Measurements from ENCODE around the gene SLC10A6. TPM values are rescaled to one million over a fixed set of nuclear protein-coding genes. Genes with fewer than 3 reads are reported as not detected.

SLC10A6 gene
- total and polyA plus RNA-seq, 10 of the 15 experiments (the other 5 are each of a cell fraction or from before 2014, with no cell fraction given) = 0.05 TPM; not detected in 9

GRCh38 chr4:86810847-86811246, 38.3 kb downstream of the SLC10A6 start (continued):
- TF ChIP-seq ZNF592 (IDR thresholded peaks at IDR 0.05) = no peak
- no peak for TF ChIP-seq MYB (IDR thresholded peaks at IDR 0.05; ENCODE audit: borderline replicate concordance, low read depth, low read length)
- TF ChIP-seq FOS (IDR thresholded peaks at IDR 0.05; ENCODE audit: borderline replicate concordance, extremely low read depth, insufficient read length) = no peak
- TF ChIP-seq EED (IDR thresholded peaks at IDR 0.05; ENCODE audit: low read depth) = no peak
- TF ChIP-seq TBL1XR1 (IDR thresholded peaks at IDR 0.05; ENCODE audit: low read depth, low read length) = no peak
- TF ChIP-seq RELA (IDR thresholded peaks at IDR 0.05; ENCODE audit: borderline replicate concordance, partially characterized antibody) = no peak

GRCh38 chr4:86809809-86810208, 39.4 kb downstream of the SLC10A6 start:
- intact Hi-C loops (cut with micrococcal nuclease; ENCODE audit: unreplicated experiment) = loop anchor here (10.0 kb wide), 1 partner anchor 315 kb away; no protein-coding TSS in a partner anchor
- FAIRE-seq = no peak

More at GRCh38 chr4:86809809-86810208, 39.4 kb downstream of the SLC10A6 start:
- ChIA-PET SMC1A (ENCODE audit: uncharacterized antibody, unreplicated experiment) (interaction anchor here (1.4 kb wide), 1 partner anchor 311 kb away, joined by 3 read pairs; no protein-coding TSS in a partner anchor), CTCF (interaction anchor here (1.5 kb wide), 1 partner anchor 311 kb away, joined by 4 read pairs; no protein-coding TSS in a partner anchor), RAD21 (ENCODE audit: unreplicated experiment) (no interaction called here), POLR2A (no interaction called here)
- H3K27me3 ChIP-seq (replicated peaks in 1 of 2; ENCODE audit: control insufficient read depth in 2 of 2, insufficient read depth in 2 of 2, low read length in 1 of 2) = no peaks in the 10 kb centered on the region
- WGBS (ENCODE audit: insufficient coverage, insufficient replicate concordance, low lambda C conversion rate, missing lambda C conversion rate) = 6% methylated on average over 3 of the region's 3 CpGs
- ATAC-seq = no peak
- TF ChIP-seq, protein P1, sequence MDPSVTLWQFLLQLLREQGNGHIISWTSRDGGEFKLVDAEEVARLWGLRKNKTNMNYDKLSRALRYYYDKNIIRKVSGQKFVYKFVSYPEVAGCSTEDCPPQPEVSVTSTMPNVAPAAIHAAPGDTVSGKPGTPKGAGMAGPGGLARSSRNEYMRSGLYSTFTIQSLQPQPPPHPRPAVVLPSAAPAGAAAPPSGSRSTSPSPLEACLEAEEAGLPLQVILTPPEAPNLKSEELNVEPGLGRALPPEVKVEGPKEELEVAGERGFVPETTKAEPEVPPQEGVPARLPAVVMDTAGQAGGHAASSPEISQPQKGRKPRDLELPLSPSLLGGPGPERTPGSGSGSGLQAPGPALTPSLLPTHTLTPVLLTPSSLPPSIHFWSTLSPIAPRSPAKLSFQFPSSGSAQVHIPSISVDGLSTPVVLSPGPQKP (IDR thresholded peaks at IDR 0.05; ENCODE audit: low read depth, low read length) = no peak
- TF ChIP-seq PAX8 (IDR thresholded peaks at IDR 0.05) (no peak), RAD51 (IDR thresholded peaks at IDR 0.05) (no peak), STAT3 (IDR thresholded peaks at IDR 0.05; ENCODE audit: low read depth, low read length) (no peak), ATF7 (IDR thresholded peaks at IDR 0.05; ENCODE audit: low read depth) (no peak), IKZF2 (IDR thresholded peaks at IDR 0.05) (no peak)
- TF ChIP-seq, protein P2, sequence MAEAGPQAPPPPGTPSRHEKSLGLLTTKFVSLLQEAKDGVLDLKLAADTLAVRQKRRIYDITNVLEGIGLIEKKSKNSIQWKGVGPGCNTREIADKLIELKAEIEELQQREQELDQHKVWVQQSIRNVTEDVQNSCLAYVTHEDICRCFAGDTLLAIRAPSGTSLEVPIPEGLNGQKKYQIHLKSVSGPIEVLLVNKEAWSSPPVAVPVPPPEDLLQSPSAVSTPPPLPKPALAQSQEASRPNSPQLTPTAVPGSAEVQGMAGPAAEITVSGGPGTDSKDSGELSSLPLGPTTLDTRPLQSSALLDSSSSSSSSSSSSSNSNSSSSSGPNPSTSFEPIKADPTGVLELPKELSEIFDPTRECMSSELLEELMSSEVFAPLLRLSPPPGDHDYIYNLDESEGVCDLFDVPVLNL (IDR thresholded peaks at IDR 0.05; ENCODE audit: low read depth, low read length) = no peak
- peaks cover 0 to 1% of the 10 kb centered on the region in 2 experiments; a peak in 2 of 4 replicates for H3K36me3 ChIP-seq (ENCODE audit: control insufficient read depth in 2 of 2, insufficient read depth in 2 of 2, low read length in 1 of 2)
- H3K9me3 ChIP-seq (replicated peaks; ENCODE audit: control insufficient read depth, insufficient read depth, low read length) = no peaks in the 10 kb centered on the region
- H4K20me1 ChIP-seq (ENCODE audit: control insufficient read depth, insufficient read depth) = no peaks in the 10 kb centered on the region
- H2AFZ ChIP-seq (ENCODE audit: control insufficient read depth, low read depth, low read length) = no peak overlapping the region
- H3K27ac ChIP-seq (ENCODE audit: control insufficient read depth, insufficient read depth) = no peak overlapping the region
- in situ Hi-C loops (cut with MboI) = no loop called here
- H3K79me2 ChIP-seq (ENCODE audit: control insufficient read depth, insufficient read depth, low read length) = no peaks in the 10 kb centered on the region
- H3K4me3 ChIP-seq = no peak overlapping the region
- BruUV-seq (replicated peaks) = no TSS peak
- DNase-seq (ENCODE audit: low read depth, low spot score) = no peak
- no peak overlapping the region for H3K9ac ChIP-seq (ENCODE audit: control insufficient read depth, insufficient read depth, low read length)
- no peaks in the 10 kb centered on the region for H3K4me1 ChIP-seq (ENCODE audit: control insufficient read depth, insufficient read depth, low read length)
- H3K4me2 ChIP-seq (ENCODE audit: control insufficient read depth, insufficient read depth) = no peak overlapping the region
